ENCODE results near the gene GRID1. TPM values are rescaled to one million over a fixed set of nuclear protein-coding genes. Genes with fewer than 3 reads are reported as not detected.

Gene GRID1
- total and polyA plus RNA-seq, 11 donors: 0.69 to 3.4 (median 1.6) TPM

- intact Hi-C loops (cut with DNase I): no loop called here
- no peaks in the 10 kb centered on the region for H3K36me3 ChIP-seq
- no peaks in the 10 kb centered on the region for H3K27me3 ChIP-seq
- no peak overlapping the region for H3K4me3 ChIP-seq
- H3K4me1 ChIP-seq: no peaks in the 10 kb centered on the region
- 67 to 94% (median 71%) methylated on average over 3 of the region's 3 CpGs for WGBS, 4 donors
- no peak for ATAC-seq
- H3K9me3 ChIP-seq: no peaks in the 10 kb centered on the region
- TF ChIP-seq POLR2A (IDR thresholded peaks at IDR 0.05): no peak
- TF ChIP-seq CTCF (IDR thresholded peaks at IDR 0.05): no peak
- no peak overlapping the region for H3K27ac ChIP-seq
- DNase-seq: peak in 2 of 5 donors; percentile 7 to 20
Observed at GRCh38 chr10:86223256-86223655, 143.3 kb downstream of the GRID1 start.

- ATAC-seq: no peak
- DNase-seq: no peak
- H3K4me1 ChIP-seq: no peaks in the 10 kb centered on the region
- H3K4me3 ChIP-seq: no peak overlapping the region
- intact Hi-C loops (cut with DNase I): no loop called here
- H3K36me3 ChIP-seq: no peaks in the 10 kb centered on the region
- WGBS, 4 donors: 50 to 87% (median 82%) methylated on average over 1 to 3 of the region's 3 CpGs
- TF ChIP-seq POLR2A (IDR thresholded peaks at IDR 0.05) (no peak), CTCF (IDR thresholded peaks at IDR 0.05) (no peak)
- no peak overlapping the region for H3K27ac ChIP-seq
- no peaks in the 10 kb centered on the region for H3K9me3 ChIP-seq
- no peaks in the 10 kb centered on the region for H3K27me3 ChIP-seq
Observed at GRCh38 chr10:86222687-86223086, 143.9 kb downstream of the GRID1 start.

- no peaks in the 10 kb centered on the region for H3K36me3 ChIP-seq
- no peaks in the 10 kb centered on the region for H3K27me3 ChIP-seq
- DNase-seq: no peak
- no peaks in the 10 kb centered on the region for H3K9me3 ChIP-seq
- TF ChIP-seq POLR2A (IDR thresholded peaks at IDR 0.05) (no peak), CTCF (IDR thresholded peaks at IDR 0.05) (no peak)
- intact Hi-C loops (cut with DNase I): no loop called here
- ATAC-seq: no peak
- H3K27ac ChIP-seq: no peak overlapping the region
- no peaks in the 10 kb centered on the region for H3K4me1 ChIP-seq
- WGBS, 4 donors: 80 to 96% (median 86%) methylated on average over 1 to 4 of the region's 4 CpGs
- no peak overlapping the region for H3K4me3 ChIP-seq
Observed at GRCh38 chr10:86222336-86222650, 144.3 kb downstream of the GRID1 start.

GRCh38 chr10:86221442-86222335 is 144.9 kb downstream of the GRID1 start:
- Histone ChIP-seq H3K4me3 (no peak overlapping the region), H3K27ac (no peak overlapping the region), H3K27me3 (no peaks in the 10 kb centered on the region), H3K4me1 (no peaks in the 10 kb centered on the region), H3K36me3 (no peaks in the 10 kb centered on the region), H3K9me3 (no peaks in the 10 kb centered on the region)
- DNase-seq (peak in 3 of 5 donors; percentile 8 to 18 (median 11)), ATAC-seq (no peak)
- WGBS, 4 donors: 64 to 77% (median 68%) methylated on average over 3 to 7 of the region's 7 CpGs
- TF ChIP-seq CTCF (IDR thresholded peaks at IDR 0.05) (no peak), POLR2A (IDR thresholded peaks at IDR 0.05) (no peak)
- intact Hi-C loops (cut with DNase I): no loop called here
